ENCODE measurements around the gene CALU. TPM values are rescaled to one million over a fixed set of nuclear protein-coding genes. Genes with fewer than 3 reads are reported as not detected.

CALU gene
- polyA plus RNA-seq, 3 donors: 13.8 to 44.0 (median 33.2) TPM

DNA sequence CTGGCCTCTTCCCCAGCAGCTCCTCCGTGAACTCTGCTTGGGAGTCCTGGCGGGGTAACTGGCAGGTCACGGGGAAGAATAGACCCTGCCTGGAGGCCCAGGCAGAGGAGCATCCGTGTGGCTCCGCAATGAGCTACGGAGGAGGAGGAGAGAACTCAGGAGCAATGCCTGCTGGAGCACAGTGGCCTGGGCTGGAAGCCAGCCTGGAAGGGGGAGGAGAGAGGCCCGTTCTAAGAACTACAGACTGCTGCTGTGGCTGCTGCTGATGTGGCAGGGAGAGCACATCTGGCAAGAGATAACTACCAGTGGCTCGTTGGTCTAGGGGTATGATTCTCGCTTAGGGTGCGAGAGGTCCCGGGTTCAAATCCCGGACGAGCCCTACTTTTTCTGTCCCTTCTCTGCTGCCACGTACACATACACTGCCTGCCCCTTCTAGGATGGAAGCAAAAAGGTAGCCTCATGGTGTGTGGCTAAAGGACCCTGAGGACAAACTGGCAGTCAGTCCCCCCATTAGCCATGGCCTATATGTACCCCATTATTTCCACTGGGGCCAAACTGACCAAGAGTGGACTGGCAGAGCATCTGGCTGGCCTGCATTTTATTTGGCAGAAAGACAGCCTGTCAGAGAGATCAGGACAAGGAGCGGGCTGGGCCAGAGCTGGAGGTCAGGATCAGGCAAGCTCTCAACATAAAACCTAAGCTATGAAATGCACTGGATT, 44.1 kb downstream of the CALU start:
- intact Hi-C loops (cut with micrococcal nuclease): no loop called here
- 89% methylated on average over 9 of the region's 15 CpGs for WGBS (ENCODE audit: insufficient coverage)
- no peak overlapping the region for H2AFZ ChIP-seq (ENCODE audit: insufficient read depth, low read depth, low read length, poor library complexity, severe bottlenecking)
- H3K27me3 ChIP-seq (ENCODE audit: control insufficient read depth in 2 of 2, insufficient read depth in 2 of 2, low read length in 2 of 2): peaks cover 0 to 3% of the 10 kb centered on the region in 2 donors
- H3K9me3 ChIP-seq (replicated peaks in 1 of 2; ENCODE audit: control insufficient read depth in 1 of 2, insufficient read depth in 1 of 2, low read length in 2 of 2): peaks cover 0 to 7% of the 10 kb centered on the region in 2 donors
- no peaks in the 10 kb centered on the region for H3K4me1 ChIP-seq (ENCODE audit: control insufficient read depth in 1 of 2, insufficient read depth in 2 of 2, low read length in 2 of 2)
- TF ChIP-seq, protein P1, sequence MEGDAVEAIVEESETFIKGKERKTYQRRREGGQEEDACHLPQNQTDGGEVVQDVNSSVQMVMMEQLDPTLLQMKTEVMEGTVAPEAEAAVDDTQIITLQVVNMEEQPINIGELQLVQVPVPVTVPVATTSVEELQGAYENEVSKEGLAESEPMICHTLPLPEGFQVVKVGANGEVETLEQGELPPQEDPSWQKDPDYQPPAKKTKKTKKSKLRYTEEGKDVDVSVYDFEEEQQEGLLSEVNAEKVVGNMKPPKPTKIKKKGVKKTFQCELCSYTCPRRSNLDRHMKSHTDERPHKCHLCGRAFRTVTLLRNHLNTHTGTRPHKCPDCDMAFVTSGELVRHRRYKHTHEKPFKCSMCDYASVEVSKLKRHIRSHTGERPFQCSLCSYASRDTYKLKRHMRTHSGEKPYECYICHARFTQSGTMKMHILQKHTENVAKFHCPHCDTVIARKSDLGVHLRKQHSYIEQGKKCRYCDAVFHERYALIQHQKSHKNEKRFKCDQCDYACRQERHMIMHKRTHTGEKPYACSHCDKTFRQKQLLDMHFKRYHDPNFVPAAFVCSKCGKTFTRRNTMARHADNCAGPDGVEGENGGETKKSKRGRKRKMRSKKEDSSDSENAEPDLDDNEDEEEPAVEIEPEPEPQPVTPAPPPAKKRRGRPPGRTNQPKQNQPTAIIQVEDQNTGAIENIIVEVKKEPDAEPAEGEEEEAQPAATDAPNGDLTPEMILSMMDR (IDR thresholded peaks at IDR 0.05): no peak
- H3K27me3 Mint-ChIP-seq (ENCODE audit: low read depth in 3 of 3): peaks cover 5 to 17% (median 7%) of the 10 kb centered on the region in 3 donors
- H3K27ac Mint-ChIP-seq: no peak overlapping the region
- H4K20me1 ChIP-seq (ENCODE audit: insufficient read depth, low read length): no peaks in the 10 kb centered on the region
- no peak overlapping the region for H3K27ac ChIP-seq (ENCODE audit: low read depth in 1 of 2, low read length in 2 of 2)
- no peak overlapping the region for H3K4me3 Mint-ChIP-seq
- H3K9me3 Mint-ChIP-seq: peaks cover 3 to 9% (median 4%) of the 10 kb centered on the region in 7 donors
- no peak for DNase-seq
- H3K4me1 Mint-ChIP-seq: peaks cover 2% of the 10 kb centered on the region
- H3K9ac ChIP-seq (ENCODE audit: insufficient read depth, low read length, poor library complexity, severe bottlenecking): no peak overlapping the region
- H3K79me2 ChIP-seq (ENCODE audit: insufficient read depth, low read length): no peaks in the 10 kb centered on the region
- H3K4me3 ChIP-seq (replicated peaks in 1 of 3; ENCODE audit: low read depth in 2 of 3, low read length in 3 of 3): no peak overlapping the region
- H3K4me2 ChIP-seq (replicated peaks; ENCODE audit: extremely low read depth, low read length, poor library complexity, severe bottlenecking): no peak overlapping the region
- H3K36me3 Mint-ChIP-seq: no peaks in the 10 kb centered on the region
- H3K36me3 ChIP-seq (replicated peaks in 1 of 2; ENCODE audit: control insufficient read depth in 1 of 2, insufficient read depth in 2 of 2, low read length in 2 of 2): no peaks in the 10 kb centered on the region

DNA sequence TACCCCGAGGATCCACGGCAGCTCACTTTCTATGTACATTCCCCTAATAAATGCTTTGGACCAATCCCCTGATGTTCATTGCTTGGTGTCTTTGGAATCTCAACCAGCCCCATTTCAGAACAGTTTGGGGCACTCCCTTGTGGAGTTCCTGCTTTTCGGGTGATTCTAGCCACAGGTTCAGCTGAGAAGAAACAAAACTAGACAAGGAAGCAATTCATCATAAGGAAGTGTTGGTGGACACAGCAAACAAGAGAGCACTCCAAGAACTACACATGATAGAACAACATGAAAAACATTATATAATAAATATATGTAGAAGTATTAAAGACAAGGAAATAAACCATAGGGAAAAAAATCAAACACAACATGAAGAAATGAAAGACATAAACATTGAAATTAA, 46.6 kb downstream of the CALU start:
- H3K79me2 ChIP-seq (ENCODE audit: insufficient read depth, low read length): no peaks in the 10 kb centered on the region
- H2AFZ ChIP-seq (ENCODE audit: insufficient read depth, low read depth, low read length, poor library complexity, severe bottlenecking): no peak overlapping the region
- WGBS (ENCODE audit: insufficient coverage): 88% methylated on average over 2 of the region's 3 CpGs
- no peaks in the 10 kb centered on the region for H3K9me3 ChIP-seq (replicated peaks in 1 of 2; ENCODE audit: control insufficient read depth in 1 of 2, insufficient read depth in 1 of 2, low read length in 2 of 2)
- no peak for DNase-seq
- Mint-ChIP-seq H3K36me3 (peaks cover 0 to 3% of the 10 kb centered on the region in 2 donors), H3K27me3 (ENCODE audit: low read depth in 3 of 3) (peaks cover 27 to 38% (median 32%) of the 10 kb centered on the region in 3 donors), H3K9me3 (peaks cover 0 to 5% (median 0%) of the 10 kb centered on the region in 7 donors), H3K4me3 (no peak overlapping the region), H3K4me1 (peaks cover 8% of the 10 kb centered on the region), H3K27ac (peak overlapping the region in 1 of 7 donors; percentile 44)
- H3K27me3 ChIP-seq (ENCODE audit: control insufficient read depth in 2 of 2, insufficient read depth in 2 of 2, low read length in 2 of 2): peaks cover 15 to 26% of the 10 kb centered on the region in 2 donors
- no peaks in the 10 kb centered on the region for H3K36me3 ChIP-seq (replicated peaks in 1 of 2; ENCODE audit: control insufficient read depth in 1 of 2, insufficient read depth in 2 of 2, low read length in 2 of 2)
- H3K4me3 ChIP-seq (replicated peaks in 1 of 3; ENCODE audit: low read depth in 2 of 3, low read length in 3 of 3): no peak overlapping the region
- no peak overlapping the region for H3K27ac ChIP-seq (ENCODE audit: low read depth in 1 of 2, low read length in 2 of 2)
- TF ChIP-seq, protein P1 (IDR thresholded peaks at IDR 0.05): no peak
- H3K4me1 ChIP-seq (ENCODE audit: control insufficient read depth in 1 of 2, insufficient read depth in 2 of 2, low read length in 2 of 2): peaks cover 4% of the 10 kb centered on the region in 2 donors
- intact Hi-C loops (cut with micrococcal nuclease): no loop called here
- no peak overlapping the region for H3K9ac ChIP-seq (ENCODE audit: insufficient read depth, low read length, poor library complexity, severe bottlenecking)
- H3K4me2 ChIP-seq (replicated peaks; ENCODE audit: extremely low read depth, low read length, poor library complexity, severe bottlenecking): no peak overlapping the region
- no peaks in the 10 kb centered on the region for H4K20me1 ChIP-seq (ENCODE audit: insufficient read depth, low read length)

Data from CD14-positive monocyte (primary cell).